Skeletal muscle tissue (tissue), 4 donors: ENCODE data around the gene NTRK3. TPM values are rescaled to one million over a fixed set of nuclear protein-coding genes. Genes with fewer than 3 reads are reported as not detected.
"Not testable (repeated sequence)": the region's sequence is repeated elsewhere in the genome, so short reads cannot be mapped to it uniquely, and the experiment has no call there.

ENCODE experiments used
- H3K27ac ChIP-seq: one replicate; pipeline ENCODE4 v1.7.0; 2013; ENCODE audit warnings: mild to moderate bottlenecking, low read depth, low read length, inconsistent platforms
- H3K27me3 ChIP-seq, 3 donors: one replicate each; pipeline ENCODE4 v1.7.0; 2013; ENCODE audit warnings: low read length in 3 of 3; ENCODE audit not compliant: control insufficient read depth in 3 of 3, insufficient read depth in 3 of 3
- H3K36me3 ChIP-seq, 3 donors: one replicate each; pipeline ENCODE4 v1.7.0; 2013; ENCODE audit warnings: low read length in 3 of 3; ENCODE audit not compliant: control insufficient read depth in 3 of 3, insufficient read depth in 3 of 3
- H3K4me1 ChIP-seq, 3 donors: one replicate each; pipeline ENCODE4 v1.7.0; 2013; ENCODE audit warnings: low read length in 3 of 3, mild to moderate bottlenecking in 3 of 3; ENCODE audit not compliant: control insufficient read depth in 3 of 3, insufficient read depth in 3 of 3
- H3K4me3 ChIP-seq, 3 donors: one replicate each; pipeline ENCODE4 v1.7.0; 2013; ENCODE audit warnings: low read length in 3 of 3
- H3K9ac ChIP-seq, 3 donors: one replicate each; pipeline ENCODE4 v1.7.0; 2013; ENCODE audit warnings: low read length in 3 of 3, mild to moderate bottlenecking in 3 of 3, moderate library complexity in 2 of 3, low read depth in 1 of 3
- H3K9me3 ChIP-seq, 3 donors: one replicate each; pipeline ENCODE4 v1.7.0; 2013; ENCODE audit warnings: low read length in 3 of 3; ENCODE audit not compliant: control insufficient read depth in 3 of 3
- total RNA-seq: library from RNA; depleted of rRNA; stranded (reverse); fragments of >200 nt; gene quantifications from one replicate; pipeline ENCODE4 v1.2.3, GENCODE V29; 2014
- donor health status: Osteomylitis.

The NTRK3 gene
- total RNA-seq, 1 donor from 2014 or later: 6.8 TPM

DNA sequence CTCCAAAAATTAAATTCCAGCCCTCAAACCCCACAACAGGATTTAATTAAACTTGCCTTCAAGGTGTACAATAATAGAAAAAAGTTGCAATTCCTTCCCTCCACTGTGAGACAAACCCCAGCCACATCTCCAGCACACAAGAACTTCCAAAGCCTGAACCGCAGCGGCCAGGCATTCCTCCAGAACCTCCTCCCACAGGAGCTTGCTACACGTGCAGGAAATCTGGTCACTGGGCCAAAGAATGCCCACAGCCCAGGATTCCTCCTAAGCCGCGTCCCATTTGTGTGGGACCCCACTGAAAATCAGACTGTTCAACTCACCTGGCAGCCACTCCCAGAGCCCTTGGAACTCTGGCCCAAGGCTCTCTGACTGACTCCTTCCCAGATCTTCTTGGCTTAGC is 423.2 kb downstream of the NTRK3 start:
- H3K9ac ChIP-seq, H3K27ac ChIP-seq, H3K36me3 ChIP-seq, H3K4me1 ChIP-seq, H3K9me3 ChIP-seq, H3K4me3 ChIP-seq, H3K27me3 ChIP-seq: not testable (repeated sequence)

DNA sequence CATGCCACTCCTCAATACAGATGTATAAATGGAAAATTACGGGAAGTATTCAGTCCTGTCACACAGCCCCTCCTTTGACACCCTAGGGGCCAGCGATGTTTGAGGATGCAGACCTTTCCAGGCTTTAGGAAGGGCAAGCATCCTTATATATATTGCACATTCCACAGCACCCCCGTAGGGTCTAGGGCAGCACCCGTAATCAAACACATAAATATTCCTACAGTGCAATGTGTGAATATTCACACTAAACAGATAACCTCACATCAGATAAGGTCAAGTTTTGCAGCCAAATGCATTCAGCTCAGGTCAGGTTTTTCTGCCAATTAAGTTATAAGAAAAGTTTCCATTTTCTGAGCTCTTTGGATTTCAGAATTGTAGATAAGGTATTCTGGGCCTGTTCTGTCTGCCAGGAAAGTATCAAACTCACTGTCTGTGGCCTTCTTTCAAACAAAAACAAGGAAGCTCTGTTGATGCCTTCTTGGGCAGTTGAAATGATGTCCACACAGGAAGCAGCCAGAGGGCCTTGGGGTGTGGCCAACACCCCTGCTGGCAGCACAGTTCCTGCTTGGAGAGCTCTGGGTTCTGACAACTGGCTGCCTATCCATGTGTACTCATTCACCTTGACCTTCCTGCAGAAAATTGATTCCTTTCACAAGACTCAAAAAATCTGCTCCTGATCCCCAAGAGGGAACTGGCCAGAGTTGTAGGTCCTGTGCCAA is 427.0 kb downstream of the NTRK3 start:
- Histone ChIP-seq H3K36me3 (no peaks in the 10 kb centered on the region), H3K4me3 (no peak overlapping the region), H3K9ac (no peak overlapping the region), H3K9me3 (no peaks in the 10 kb centered on the region), H3K27me3 (no peaks in the 10 kb centered on the region), H3K4me1 (peaks cover 0 to 4% (median 0%) of the 10 kb centered on the region in 3 donors), H3K27ac (no peak overlapping the region)

DNA sequence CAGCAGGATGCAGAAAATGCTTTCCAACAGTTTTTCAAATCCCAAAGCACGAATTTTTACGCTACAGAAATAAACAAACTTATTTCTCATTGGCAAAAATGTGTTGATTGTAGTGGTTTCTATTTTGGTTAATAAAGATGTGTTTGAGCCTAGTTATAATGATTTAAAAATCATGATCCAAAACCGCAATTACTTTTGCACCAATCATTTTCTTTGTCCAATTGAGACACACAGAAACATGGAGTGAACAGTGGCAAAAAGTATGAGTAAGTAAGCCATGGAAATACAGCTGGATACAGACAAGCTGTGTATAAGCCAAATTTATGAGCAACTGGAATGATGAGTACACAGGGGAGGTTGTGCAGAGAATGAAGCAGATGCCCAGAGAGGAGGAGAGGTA is 427.9 kb downstream of the NTRK3 start:
- no peaks in the 10 kb centered on the region for H3K27me3 ChIP-seq
- no peak overlapping the region for H3K27ac ChIP-seq
- no peaks in the 10 kb centered on the region for H3K36me3 ChIP-seq
- no peak overlapping the region for H3K4me3 ChIP-seq
- H3K9me3 ChIP-seq: no peaks in the 10 kb centered on the region
- H3K9ac ChIP-seq: no peak overlapping the region
- H3K4me1 ChIP-seq: peaks cover 0 to 4% (median 0%) of the 10 kb centered on the region in 3 donors

DNA sequence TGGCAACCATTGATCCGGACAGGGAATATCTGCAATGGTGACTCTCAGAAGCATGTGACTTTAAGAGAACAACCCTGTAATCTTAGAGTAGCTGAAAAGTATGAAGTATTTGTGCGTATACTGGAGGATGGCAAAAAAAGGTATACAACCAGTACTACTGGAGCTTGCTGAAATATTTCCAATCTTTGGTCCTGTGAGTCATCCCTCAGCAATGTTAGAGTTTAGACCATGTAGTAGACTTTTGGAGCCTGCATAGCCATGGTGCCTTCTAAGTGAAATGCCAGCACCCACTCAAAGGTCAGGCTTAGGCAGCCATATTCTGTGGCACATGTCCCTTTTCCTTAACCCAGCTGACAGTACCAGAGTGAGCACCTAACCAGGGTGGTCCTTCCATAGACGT is 429.4 kb downstream of the NTRK3 start:
- no peaks in the 10 kb centered on the region for H3K36me3 ChIP-seq
- no peak overlapping the region for H3K27ac ChIP-seq
- no peak overlapping the region for H3K9ac ChIP-seq
- peaks cover 0 to 4% (median 0%) of the 10 kb centered on the region in 3 donors for H3K4me1 ChIP-seq
- peaks cover 0 to 2% (median 0%) of the 10 kb centered on the region in 3 donors for H3K27me3 ChIP-seq
- no peak overlapping the region for H3K4me3 ChIP-seq
- H3K9me3 ChIP-seq: no peaks in the 10 kb centered on the region

DNA sequence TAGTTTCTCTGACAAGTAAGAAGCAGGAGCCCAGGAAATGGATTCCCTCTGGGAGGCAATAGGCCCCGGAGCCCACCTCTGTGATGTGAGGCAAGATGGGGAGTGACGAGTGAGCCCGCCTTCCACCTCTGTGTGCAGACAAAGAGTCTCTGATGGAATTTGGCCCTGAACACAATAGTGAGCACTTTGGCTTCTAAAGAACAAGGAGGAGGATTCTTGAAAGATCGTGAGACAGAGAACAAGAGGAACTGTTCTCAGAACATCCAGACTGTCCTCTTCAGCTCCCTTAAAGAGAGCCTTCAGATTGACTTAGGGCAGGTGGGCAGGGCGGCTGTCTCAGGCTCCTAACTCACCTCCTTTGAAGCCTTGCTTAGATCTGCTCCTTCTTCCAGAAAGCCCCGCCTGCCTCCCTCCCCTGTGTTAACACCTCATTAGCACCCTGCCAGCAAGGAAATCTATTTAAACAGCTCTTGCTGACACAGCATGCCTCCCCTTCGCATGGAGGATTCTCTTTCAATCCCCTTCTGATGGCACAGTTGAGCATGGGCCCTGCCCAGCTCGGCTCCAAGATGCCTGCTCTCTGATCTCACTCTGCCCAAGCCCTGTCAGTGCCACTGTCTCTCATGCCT is 430.3 kb downstream of the NTRK3 start:
- Histone ChIP-seq H3K27me3 (peaks cover 0 to 2% (median 0%) of the 10 kb centered on the region in 3 donors), H3K9me3 (no peaks in the 10 kb centered on the region), H3K9ac (no peak overlapping the region), H3K36me3 (no peaks in the 10 kb centered on the region), H3K4me1 (peaks cover 0 to 4% (median 0%) of the 10 kb centered on the region in 3 donors), H3K4me3 (no peak overlapping the region), H3K27ac (no peak overlapping the region)

DNA sequence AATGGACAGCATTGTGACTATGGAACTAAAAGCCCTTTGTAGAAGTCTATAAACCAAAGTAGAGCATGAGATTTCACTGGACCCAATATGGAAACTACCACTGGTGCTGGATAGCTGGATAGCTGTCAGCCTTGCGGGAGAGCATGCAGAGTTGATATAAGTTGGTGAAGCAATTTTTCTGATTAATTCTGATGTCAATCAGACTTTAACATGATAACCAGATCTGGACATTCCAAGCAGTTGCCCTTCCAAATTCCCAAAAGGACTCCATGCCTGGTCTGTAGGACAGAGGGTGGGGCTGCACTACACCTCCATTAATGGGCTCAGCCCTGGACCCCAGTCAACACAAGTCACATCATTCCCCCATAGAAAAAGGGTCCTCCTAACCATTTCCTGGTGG is 437.8 kb downstream of the NTRK3 start:
- Histone ChIP-seq H3K9me3 (no peaks in the 10 kb centered on the region), H3K27me3 (peaks cover 0 to 2% (median 0%) of the 10 kb centered on the region in 3 donors), H3K4me1 (no peaks in the 10 kb centered on the region), H3K4me3 (no peak overlapping the region), H3K27ac (no peak overlapping the region), H3K9ac (no peak overlapping the region), H3K36me3 (no peaks in the 10 kb centered on the region)

DNA sequence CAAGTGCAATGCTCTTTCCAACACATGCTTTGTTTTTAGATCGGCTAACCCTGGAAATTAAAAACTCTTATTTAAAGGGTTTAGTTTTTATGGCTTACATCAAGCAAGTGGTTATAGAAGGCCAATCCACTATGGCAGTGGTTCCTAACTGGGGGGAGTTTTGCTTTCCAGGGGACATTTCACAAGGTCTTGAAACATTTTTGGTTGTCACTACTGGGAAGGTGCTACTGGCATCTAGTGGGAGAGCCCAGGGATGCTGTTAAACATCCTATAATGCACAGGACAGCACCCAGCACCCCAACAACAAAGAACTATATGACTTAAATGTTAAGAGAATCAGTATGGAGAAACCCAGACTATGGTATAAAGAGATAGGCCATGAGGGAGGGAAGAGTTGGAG is 439.0 kb downstream of the NTRK3 start:
- Histone ChIP-seq H3K9me3 (no peaks in the 10 kb centered on the region), H3K4me3 (no peak overlapping the region), H3K27ac (no peak overlapping the region), H3K27me3 (no peaks in the 10 kb centered on the region), H3K4me1 (no peaks in the 10 kb centered on the region), H3K9ac (no peak overlapping the region), H3K36me3 (no peaks in the 10 kb centered on the region)

DNA sequence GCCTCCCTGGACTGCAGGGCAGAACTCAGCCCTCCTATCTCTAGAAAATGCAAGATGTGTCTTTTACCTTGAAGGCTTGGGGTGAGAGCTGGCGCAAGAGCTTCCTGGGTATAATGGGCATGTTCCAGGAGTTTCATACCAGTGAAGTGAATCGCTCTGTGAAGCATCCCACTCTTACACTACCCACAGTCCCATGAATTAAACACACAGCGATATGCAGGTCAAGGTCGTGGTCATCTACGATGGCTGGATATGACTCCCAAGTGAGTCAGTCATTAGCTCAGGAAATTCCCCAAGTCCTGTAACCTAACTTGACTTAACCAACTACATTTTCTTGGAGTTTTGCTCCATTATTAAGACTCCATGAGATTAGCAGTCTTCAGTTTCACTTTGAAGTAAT is 439.7 kb downstream of the NTRK3 start:
- H3K4me3 ChIP-seq: no peak overlapping the region
- no peaks in the 10 kb centered on the region for H3K9me3 ChIP-seq
- H3K4me1 ChIP-seq: no peaks in the 10 kb centered on the region
- no peaks in the 10 kb centered on the region for H3K27me3 ChIP-seq
- H3K36me3 ChIP-seq: no peaks in the 10 kb centered on the region
- no peak overlapping the region for H3K27ac ChIP-seq
- no peak overlapping the region for H3K9ac ChIP-seq

DNA sequence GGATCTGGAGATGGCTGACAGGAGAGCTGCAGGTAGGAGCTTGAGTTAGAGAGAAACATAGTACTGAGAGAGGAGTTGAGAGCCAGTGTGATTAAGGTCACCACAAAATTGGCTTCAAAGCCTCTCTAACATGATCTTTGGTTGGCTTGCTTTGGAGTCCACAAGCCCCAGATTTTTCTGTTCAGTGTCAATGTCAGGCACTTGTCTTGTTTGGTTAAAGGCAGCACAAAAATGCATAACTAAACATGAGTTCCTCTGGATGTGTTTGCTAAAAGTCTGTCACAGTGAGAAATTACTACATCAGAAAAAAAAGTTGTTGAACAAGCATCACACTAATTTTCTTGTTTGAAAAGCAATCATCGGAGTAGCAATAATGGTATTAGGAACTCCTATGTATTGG is 440.5 kb downstream of the NTRK3 start:
- no peaks in the 10 kb centered on the region for H3K4me1 ChIP-seq
- no peaks in the 10 kb centered on the region for H3K27me3 ChIP-seq
- H3K9ac ChIP-seq: no peak overlapping the region
- H3K9me3 ChIP-seq: no peaks in the 10 kb centered on the region
- H3K36me3 ChIP-seq: no peaks in the 10 kb centered on the region
- H3K27ac ChIP-seq: no peak overlapping the region
- H3K4me3 ChIP-seq: no peak overlapping the region
